Measurements from ENCODE around the gene ST8SIA4.

The ST8SIA4 gene

DNA sequence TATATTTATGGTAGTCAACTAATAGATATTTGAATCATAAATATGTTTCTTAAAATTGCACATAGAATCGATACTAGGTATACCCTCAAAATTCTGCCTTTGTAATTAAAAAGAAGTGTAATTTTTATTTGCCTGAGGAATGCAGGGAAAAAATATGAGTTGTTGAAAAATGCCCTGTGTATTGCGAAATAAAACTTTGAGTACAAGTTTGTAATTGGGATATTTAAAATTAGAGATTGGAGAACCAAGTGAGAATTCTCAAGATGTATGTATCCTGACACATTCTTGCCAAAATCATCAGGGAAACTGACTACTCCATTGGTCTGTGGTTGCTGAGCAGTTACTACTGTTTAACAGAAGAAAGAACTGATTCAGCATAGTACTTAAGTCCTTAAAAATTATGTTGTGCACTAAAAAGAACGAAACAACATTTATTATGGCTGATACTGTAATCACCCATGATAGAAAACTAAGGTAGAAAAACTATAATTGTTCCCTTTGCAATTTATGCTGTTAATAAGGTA, 36.0 kb downstream of the ST8SIA4 start:
- DNase-seq, result no peak

DNA sequence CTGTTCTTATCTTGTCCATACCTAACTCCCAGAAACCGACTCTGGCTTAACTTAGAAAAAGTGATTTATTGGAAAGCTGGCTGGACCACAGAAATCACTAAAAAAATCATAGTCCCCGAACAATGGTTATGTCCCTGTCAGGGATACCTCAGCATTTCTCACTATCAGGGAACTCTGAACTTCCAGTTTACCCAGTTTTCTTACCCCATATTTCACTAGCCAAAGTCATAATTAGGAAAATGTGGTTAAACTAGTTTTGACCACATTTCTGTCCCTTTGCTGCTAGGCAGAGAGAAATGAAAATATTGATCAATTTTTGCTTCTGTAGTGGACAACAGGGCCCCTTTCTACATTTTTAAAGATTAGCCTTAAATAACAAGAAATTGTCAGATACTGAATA, 38.2 kb downstream of the ST8SIA4 start:
- DNase-seq, result no peak

DNA sequence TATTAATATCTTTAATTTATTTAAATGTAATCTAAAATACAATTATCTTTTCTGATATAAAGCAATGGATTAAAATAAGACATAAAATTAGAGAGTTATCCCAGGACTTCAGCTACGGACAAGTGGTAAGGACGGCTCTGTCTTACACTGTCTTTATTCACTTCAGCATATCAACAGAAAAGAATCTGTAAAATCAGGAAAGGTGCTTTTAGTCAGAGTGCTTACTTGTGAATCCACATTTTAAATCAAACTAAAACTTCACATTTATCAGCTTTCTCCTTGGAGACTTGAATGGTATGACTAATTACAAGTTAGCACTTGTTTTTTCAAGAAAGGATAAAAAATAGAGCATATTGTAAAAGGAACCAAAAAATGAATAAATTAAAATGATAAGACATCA, 39.3 kb downstream of the ST8SIA4 start:
- no peak for DNase-seq

DNA sequence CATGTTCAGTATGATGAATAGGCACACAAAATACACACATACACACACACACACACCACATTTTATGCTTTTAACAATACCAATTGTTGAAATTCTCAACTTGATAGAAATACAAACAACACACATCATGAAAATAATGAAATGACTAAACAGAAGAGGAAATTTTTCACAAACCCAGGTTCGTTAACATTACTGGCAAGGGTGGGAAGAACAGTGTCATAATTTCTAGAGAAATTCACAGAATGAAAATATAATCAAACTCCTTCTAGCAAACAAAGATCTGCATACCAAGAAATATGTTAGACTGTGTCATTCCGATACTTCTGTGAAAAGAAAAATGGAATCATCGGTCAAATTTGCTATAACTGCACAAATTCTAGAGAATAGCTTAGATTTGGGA, 41.9 kb downstream of the ST8SIA4 start:
- DNase-seq, result no peak

DNA sequence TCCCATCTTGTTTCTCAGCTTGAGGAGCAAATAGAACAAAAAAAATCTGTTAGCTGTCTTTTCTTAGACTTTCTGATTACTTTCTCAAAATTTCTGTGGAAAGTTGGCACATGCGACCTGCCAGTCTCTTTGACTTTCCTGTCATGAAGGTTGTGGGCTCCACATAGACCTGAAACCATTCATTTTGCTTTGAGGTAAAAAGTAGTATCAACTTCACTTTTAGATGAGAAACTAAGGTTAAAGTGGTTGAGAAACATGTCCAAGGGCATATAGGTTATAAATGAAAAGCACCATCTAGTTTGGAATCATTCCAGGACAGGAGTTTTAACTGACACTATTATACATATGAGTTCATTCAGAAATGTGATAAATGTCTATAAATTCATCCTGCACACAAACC, 42.7 kb downstream of the ST8SIA4 start:
- no peak for DNase-seq

DNA sequence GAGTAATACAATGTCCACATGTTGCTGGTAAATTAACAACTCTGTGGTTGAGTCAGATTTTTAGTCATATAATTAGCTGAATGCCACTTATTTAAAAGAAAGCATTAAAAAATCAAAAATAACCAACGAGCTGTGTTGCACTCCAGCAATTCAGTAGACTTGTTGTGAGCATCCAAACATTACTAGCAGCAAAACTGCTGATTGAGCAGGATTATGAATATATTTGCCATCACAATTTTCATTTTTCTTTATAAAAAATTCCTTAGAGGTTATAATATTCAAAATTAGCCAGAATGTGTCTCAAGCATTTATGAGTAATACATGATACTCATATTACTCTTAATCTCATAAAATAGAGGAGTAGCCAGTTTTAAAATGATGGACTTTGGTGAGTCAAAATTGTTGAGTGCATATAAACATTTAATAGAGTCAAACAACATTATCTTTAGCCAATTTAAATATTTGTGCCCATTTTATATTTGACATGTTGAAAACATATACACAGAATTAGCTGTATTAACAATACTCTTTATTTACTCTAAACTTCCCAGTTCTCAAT, 44.0 kb downstream of the ST8SIA4 start:
- DNase-seq, result no peak

DNA sequence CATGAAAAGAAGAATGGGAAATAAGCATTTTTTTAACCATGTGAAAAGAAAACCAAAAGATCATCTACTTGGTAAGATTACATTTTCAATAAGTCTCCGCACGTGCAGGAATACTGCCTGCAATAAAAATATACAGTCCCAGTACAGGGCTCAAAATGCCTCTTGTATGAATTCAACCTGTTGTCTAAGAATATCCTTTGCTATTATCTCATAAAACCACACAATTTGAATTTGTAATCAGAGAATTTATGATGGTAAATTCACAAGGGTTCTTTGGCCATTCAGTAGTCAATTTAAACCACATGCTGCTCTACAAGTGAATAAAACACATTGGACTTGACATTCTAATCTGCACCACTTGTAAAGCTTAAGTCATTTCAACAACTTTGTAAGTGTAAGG, 46.6 kb downstream of the ST8SIA4 start:
- no peak for DNase-seq

DNA sequence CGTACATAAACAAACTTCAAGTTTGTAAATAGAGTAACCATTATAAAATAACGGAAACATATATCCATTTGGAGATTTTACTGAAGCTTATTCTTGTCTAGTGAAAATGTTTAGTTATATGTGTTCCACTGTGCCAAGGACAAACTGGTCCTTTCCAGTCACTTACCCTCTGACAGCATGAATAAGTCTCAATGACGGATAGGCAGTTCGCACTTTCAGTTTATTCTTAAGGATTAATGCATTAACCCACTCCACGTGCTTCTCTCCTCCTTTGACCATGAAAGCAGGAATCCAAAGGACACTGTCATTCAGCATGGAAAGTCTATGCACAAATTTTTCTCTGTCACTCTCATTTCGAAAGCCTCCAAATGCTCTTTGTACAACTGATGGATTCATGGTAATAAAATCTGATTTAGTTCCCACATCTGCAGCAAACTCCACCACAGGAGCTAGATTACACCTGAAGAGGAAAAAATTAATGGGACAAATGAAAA, 47.1 kb downstream of the ST8SIA4 start:
- no peak for DNase-seq

DNA sequence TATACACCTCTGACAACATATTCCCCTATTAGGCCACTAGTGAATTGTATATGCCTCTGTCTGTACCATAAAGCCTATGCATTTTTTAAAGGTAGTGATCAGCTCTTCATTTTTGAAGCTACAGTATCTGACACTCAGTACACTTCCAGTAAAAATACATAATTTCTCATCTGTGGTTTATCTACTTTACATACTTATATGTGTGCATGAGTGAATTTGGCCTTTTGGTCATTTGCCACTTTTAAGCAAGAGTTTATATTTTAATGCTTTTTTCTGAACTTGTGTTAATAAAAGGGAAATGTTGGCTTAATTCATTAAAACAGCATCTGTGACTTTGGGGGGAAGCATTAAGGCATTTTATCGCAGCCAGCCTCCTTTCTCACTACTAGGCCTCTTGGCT, 47.8 kb downstream of the ST8SIA4 start:
- no peak for DNase-seq

DNA sequence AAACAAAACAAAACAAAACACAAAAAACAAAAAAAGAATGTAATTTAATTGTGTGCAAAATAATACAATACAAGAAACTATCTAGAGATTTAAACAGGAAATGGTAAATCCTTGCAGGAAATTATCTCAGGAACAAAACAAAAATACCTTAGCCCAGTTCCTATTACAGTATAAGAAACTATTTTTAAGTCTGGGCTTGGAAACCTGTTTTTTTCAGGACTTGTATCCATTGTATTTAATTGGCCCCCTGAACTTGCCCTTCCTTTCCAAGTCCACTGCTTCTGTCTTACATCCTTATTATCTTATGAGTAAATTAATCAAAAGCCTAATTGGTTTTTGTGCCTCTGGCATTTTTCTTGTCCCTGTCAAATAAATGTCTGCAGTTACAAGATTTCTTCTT, 48.5 kb downstream of the ST8SIA4 start:
- DNase-seq, result no peak

DNA sequence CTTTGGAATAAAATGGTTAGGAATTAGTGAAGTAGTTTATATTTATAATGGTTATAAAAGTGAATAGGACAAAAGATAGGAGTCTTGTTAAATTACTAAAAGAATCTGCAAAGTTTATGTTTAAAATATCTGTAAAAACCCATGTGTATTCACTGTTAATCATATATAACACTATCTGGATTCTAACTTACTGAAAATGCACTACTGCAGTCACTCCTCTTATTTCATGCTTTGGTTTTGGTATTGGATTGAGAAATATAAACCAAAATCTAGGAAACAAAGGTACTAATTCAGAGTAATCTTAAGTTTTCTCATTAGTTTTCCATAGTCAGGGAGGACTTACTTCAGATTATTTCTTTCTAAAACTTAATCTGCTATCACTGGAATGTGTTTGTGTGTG, 49.5 kb downstream of the ST8SIA4 start:
- no peak for DNase-seq

DNA sequence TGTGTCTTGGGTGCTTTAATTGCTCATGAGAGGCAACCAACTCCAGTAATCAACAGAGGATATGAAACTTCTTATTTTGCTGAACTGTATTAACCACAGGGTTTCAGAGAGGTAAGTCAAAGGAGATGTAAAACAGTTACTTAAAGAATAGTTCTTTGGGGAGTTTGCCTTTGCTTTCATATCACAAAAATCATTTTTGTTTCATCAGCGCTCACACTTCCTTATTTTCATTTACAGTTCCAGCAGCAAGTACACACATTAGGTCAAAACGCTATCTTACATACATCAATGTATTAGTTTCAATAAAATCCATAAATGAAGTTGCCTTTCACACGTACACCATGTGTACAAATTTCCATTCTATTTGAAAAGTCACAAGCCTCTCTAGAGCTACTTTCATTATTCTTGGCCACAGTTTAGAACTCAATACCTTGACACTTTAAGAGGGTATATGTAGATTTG, 50.1 kb downstream of the ST8SIA4 start:
- DNase-seq, result no peak

DNA sequence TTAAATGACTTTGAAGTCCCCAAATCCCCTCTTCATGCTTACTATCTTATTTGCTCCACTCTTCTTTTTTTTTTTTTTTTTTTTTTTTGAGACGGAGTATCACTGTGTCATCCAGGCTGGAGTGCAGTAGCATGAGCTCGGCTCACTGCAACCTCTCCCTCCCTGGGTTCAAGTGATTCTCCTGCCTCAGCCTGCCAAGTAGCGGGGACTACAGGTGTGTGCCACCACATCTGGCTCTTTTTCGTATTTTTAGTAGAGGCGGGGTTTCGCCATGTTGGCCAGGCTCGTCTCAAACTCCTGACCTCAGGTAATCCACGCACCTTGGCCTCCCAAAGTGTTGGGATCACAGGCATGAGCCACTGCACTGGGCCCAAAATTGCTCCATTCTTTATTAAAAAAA, 51.0 kb downstream of the ST8SIA4 start:
- no peak for DNase-seq

DNA sequence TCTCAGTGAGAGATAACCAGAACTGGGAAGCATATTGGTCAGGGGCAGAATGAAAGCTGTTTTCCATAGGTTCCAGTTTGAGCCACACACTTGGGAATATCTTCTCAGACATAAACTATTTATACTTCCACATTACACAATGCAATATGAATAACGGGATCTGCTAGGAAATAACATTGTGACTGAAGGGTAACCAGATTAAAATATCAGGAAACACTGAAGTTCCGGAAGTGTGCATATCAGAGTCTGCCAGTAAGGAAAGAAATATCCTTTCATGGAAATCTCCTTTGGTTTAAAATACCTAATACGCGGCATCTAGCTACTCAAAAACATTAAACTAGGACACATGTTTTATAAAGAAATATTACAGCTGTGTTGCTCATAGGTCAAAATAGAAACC, 56.3 kb downstream of the ST8SIA4 start:
- no peak for DNase-seq

DNA sequence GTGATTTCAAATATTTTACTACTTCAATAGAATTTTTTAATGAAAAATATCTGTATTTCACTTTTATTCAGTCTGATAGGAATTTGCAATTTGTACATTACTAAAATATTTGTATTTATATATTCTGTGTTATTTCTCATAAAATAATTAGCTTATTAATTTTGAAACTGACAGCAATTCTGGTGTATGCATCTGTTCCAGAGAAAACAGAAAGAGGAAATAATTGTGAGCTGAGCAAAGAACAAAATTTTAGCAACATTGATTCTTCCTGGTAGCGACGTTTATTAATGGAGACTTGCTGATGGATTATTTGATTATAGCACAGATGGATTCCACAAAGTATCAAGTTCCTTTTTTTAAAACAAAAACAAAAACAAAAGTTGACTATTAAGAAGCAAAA, 61.0 kb downstream of the ST8SIA4 start:
- DNase-seq, result no peak

DNA sequence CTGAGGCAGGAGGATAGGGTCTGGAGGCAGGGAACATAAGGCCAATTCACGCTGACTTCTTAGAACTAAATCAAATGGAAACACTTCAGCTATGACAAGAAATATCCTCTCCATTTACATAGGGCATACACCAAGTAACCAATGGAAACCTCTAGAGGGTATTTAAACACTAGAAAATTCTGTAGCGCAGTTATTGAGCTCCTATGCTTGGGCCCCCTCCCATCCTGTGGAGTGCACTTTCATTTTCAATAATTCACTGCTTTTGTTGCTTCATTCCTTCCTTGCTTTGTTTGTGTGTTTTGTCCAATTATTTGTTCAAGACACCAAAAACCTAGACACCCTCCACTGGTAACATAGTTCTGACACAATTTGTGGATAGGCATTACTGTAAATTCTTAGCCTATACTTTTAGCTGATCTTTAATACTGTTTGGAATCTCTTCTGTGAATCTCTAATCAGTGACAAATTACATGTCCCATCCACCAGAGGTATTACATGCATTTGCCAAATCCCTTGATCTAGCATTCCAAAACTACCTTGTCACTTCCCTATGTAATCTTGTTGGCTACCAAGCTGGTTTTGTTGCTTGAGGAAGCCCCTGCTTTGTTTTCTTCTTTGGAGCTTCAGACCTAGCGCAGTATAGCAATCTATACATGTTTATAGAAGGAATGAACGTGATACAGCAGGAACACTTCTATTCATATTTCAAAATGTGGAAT, 61.6 kb downstream of the ST8SIA4 start:
- DNase-seq, result no peak

DNA sequence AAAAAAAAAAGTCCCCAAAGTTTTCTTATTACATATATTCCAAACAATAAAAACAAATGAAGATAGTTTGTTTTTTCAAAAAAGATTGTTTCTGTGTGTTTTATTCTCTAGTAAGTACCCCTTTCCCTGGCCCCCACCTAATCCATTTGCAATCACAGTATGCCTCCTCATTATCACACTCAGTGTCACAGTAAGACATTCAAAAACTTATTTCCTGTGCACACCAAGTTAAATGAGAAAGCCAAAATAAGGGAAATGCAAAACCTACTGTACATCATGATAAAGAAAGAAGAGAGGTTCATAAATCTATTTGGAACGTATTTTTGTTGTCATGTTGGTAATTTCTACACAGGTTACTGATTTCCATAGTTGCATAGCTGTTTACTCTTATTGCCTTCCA, 62.3 kb downstream of the ST8SIA4 start:
- no peak for DNase-seq

DNA sequence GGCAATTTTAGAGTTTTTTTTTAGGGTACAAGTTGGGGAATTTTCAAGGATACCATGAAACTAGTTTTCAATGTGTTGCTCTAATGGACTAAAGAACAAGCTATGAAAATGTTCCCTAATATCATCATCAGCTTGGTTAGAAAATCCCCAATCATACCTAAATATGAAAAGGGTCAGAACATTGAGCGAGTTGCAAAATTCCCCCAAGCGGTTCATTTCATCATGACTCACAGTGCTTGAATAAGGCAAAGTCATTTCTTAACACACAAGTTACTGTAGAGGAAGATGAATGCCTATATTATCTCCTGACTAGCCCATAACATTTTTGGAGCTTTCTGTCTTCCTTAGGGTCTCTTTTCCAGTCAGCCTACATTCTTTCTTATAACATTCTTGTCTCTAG, 62.7 kb downstream of the ST8SIA4 start:
- DNase-seq, result no peak

DNA sequence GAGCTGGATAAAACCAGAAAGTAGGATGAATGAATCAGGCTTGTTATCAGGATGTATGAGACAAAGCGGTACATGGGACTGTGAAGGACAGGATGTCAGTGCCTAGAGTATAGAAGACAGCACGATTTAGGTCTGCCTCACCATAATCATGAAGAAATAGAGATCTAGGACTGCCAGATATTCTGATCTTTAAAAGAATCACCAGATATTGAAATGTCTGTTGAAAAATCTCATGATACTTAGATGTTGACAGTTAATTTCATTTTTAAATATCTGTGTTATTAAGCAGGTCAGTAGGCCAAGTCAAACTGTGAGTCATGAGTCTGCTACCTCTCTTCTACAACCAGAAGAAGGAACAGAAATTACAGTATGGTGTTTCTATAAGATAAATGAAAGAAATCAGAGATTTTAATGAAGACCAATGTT, 65.0 kb downstream of the ST8SIA4 start:
- DNase-seq, result no peak

DNA sequence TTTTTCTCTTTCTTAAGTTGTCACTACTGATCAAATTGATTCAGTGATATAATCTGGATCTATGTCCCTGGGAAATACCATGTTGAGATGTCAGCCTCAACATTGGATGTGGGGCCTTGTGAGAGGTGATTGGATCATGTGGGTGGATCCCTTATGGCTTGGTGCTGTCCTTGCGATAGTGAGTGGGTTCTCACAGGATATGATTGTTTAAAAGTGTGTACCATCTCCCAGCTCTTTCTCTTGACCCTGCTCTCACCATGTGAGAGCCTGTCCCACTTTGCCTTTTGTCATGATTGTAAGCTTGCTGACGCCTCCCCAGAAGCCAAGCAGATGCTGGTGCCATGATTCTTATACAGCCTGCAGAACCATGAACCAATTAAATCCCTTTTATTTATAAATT, 68.6 kb downstream of the ST8SIA4 start:
- no peak for DNase-seq

DNA sequence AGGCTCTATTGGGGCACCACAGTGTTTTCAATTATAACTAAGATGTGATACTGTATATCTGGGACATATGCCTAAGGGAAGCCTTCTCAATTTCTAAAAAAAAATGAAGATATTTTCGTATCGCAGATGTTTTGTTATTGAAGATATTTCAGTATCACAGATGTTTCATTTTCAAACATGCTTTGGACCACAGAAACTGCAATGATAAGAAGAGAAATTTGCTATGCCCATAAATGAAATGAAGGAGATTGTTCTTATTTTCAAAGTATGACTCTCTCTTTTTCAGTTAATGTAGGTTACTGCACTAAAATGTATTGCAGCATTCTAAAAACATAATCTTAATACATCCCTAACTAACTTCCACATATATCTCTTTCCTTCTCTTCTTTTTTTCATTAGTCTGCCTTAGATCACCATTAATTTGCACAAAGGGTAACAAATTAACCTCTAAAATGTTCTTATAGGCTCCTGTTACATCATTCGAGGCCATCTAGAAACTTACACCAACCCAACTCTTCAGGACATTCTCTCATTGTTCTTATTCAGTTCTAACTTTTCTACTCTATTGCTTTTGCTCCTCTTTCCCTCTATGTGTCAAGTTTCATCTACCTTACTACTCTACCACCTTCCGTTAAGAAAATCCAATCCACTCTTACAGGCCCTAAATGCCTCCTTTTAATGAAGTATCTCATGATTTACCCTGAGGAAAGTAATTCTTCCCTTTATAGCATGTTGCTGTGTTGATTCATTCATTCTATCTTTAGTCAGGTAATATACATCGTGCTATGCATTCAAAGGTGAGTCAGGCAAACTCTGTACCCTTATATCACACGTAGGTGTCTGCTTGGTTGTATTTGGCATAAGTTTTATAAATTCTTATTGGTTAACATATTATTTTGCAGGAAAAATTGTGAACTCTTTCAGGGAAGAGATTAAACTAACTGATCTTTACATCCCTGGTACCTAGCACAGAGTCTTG, 70.5 kb downstream of the ST8SIA4 start:
- no peak for DNase-seq

DNA sequence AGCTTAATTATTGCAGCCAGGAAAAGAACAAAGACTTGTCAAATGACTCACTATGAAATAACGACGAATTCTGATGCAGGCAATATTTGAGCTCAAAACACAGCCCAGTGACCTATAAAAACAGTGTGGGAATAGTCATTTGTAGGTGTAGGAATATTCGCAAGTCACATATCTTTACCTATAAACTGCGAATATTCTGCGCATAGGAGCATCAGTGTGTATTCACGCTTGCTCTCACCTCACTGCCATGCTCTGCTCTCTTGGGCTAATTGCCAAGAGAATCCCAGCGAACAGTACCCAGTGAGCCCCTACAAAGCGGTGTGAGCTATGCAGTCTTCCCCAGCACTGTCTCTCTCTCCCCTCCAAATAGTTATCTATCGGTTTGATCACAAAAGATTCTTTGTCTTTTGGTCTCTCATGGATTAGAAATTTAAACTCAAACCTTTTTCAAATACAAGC, 74.2 kb downstream of the ST8SIA4 start:
- DNase-seq, result no peak

Data from DMS79 (cell line).